HCT116 (cell line): ENCODE measurements around the gene CXCR4. TPM values are rescaled to one million over a fixed set of nuclear protein-coding genes. Genes with fewer than 3 reads are reported as not detected.

Source experiments
- ATAC-seq: fragments of 200-7000 bp; cut with Tn5 transposase; 2 replicates; pipeline ENCODE4 v1.9.1; 2020; ENCODE audit warnings: mild to moderate bottlenecking, moderate library complexity
- BruUV-seq: library from RNA; stranded (reverse); fragments of 400-500 nt; replicated peaks from 2 replicates; lab custom pipeline; 2021; lab: Mats Ljungman, UMichigan
- CTCF ChIA-PET: fragments of 300-600 bp; sonication (Branson Sonifier 250); formaldehyde crosslinking; loops from one replicate; lab custom pipeline; 2021; ENCODE audit warnings: antibody characterized with exemption; lab: Charles Lee
- POLR2A ChIA-PET: fragments of 300-600, 350-600 bp; sonication (Branson Sonifier 250); formaldehyde crosslinking; loops from one replicate; lab custom pipeline; 2021; ENCODE audit warnings: antibody characterized with exemption; lab: Charles Lee
- RAD21 ChIA-PET, 2 experiments: fragments of 300-600 bp; sonication (Branson Sonifier 250); formaldehyde crosslinking; loops; one replicate each; lab custom pipeline; 2023; ENCODE audit warnings: low total read pairs in 2 of 2; ENCODE audit not compliant: uncharacterized antibody in 2 of 2, unreplicated experiment in 2 of 2, low non-redundant PET in 1 of 2; lab: Charles Lee
- DNase-seq: peaks from one replicate; pipeline ENCODE4 v3.0.0-alpha.2; 2010; ENCODE audit warnings: low read depth, low spot score
- H2AFZ ChIP-seq: fragments of 200-600 bp; shearing (Covaris generic), sonication (generic); 2 replicates; pipeline ENCODE4 v1.6.1; 2017; ENCODE audit warnings: low read depth, mixed run types, mixed read lengths, antibody characterized with exemption, low read length; ENCODE audit not compliant: poor library complexity, severe bottlenecking
- H3K27ac ChIP-seq: 2 replicates; pipeline ENCODE4 v1.5.1; 2012; ENCODE audit warnings: low read depth, low read length
- H3K27me3 ChIP-seq: fragments of 200-600 bp; sonication (generic); 2 replicates; pipeline ENCODE4 v1.6.1; 2016; ENCODE audit warnings: mixed run types, low read length, mixed read lengths; ENCODE audit not compliant: insufficient read depth
- H3K36me3 ChIP-seq, 2 experiments: fragments of 200-500 bp in 1 of 2; fragments of 200-600 bp in 1 of 2; sonication (Bioruptor generic) in 1 of 2; sonication (generic) in 1 of 2; 2 replicates each; pipeline versions ENCODE4 v1.5.1 to v1.6.1; 2014 to 2016; ENCODE audit warnings: low read length in 2 of 2, inconsistent platforms in 1 of 2, mixed read lengths in 1 of 2, mixed run types in 1 of 2; ENCODE audit not compliant: insufficient read depth in 2 of 2, control insufficient read depth in 1 of 2
- H3K4me1 ChIP-seq, 2 experiments: fragments of 200-600 bp in 1 of 2; sonication (generic) in 1 of 2; 2 replicates each; pipeline versions ENCODE4 v1.5.1 to v1.6.1; 2012 to 2017; ENCODE audit warnings: low read length in 2 of 2, inconsistent platforms in 1 of 2, mild to moderate bottlenecking in 1 of 2, mixed read lengths in 1 of 2, mixed run types in 1 of 2, moderate library complexity in 1 of 2; ENCODE audit not compliant: insufficient read depth in 2 of 2, control insufficient read depth in 1 of 2
- H3K4me2 ChIP-seq: fragments of 200-600 bp; sonication (generic); 2 replicates; pipeline ENCODE4 v1.6.1; 2017; ENCODE audit warnings: mixed run types, low read length, mixed read lengths
- H3K4me3 ChIP-seq, 2 experiments: fragments of 200-600 bp in 1 of 2; sonication (generic) in 1 of 2; replicated peaks in 1 of 2; 2 replicates each; pipeline ENCODE4 v1.5.1; 2011 to 2016; ENCODE audit warnings: low read length in 2 of 2, control low read depth in 1 of 2, low read depth in 1 of 2, mild to moderate bottlenecking in 1 of 2, mixed read lengths in 1 of 2, mixed run types in 1 of 2
- H3K79me2 ChIP-seq: fragments of 200-600 bp; sonication (generic); 2 replicates; pipeline ENCODE4 v1.6.1; 2017; ENCODE audit warnings: mild to moderate bottlenecking, mixed run types, low read length, moderate library complexity, mixed read lengths; ENCODE audit not compliant: insufficient read depth
- H3K9ac ChIP-seq: fragments of 200-600 bp; sonication (generic); 2 replicates; pipeline ENCODE4 v1.6.1; 2016; ENCODE audit warnings: low read length, mixed read lengths
- H3K9me2 ChIP-seq: fragments of 200-600 bp; sonication (generic), shearing (Covaris generic); 2 replicates; pipeline ENCODE4 v1.6.1; 2017; ENCODE audit warnings: mixed run types, mild to moderate bottlenecking, moderate library complexity; ENCODE audit not compliant: insufficient read depth
- H3K9me3 ChIP-seq, 2 experiments: fragments of 200-500 bp in 1 of 2; fragments of 200-600 bp in 1 of 2; sonication (Bioruptor generic) in 1 of 2; sonication (generic) in 1 of 2; 2 replicates each; pipeline ENCODE4 v1.6.1; 2014 to 2017; ENCODE audit warnings: low read length in 2 of 2, mixed read lengths in 2 of 2, inconsistent platforms in 1 of 2, low read depth in 1 of 2, mild to moderate bottlenecking in 1 of 2, mixed run types in 1 of 2, moderate library complexity in 1 of 2; ENCODE audit not compliant: control insufficient read depth in 1 of 2, insufficient read depth in 1 of 2
- H4K20me1 ChIP-seq: fragments of 200-600 bp; sonication (generic), shearing (Covaris generic); 2 replicates; pipeline ENCODE4 v1.6.1; 2017; ENCODE audit warnings: mixed run types, mild to moderate bottlenecking, moderate library complexity; ENCODE audit not compliant: insufficient read depth
- ATF3 ChIP-seq: IDR thresholded peaks from 2 replicates; pipeline ENCODE4 v1.6.1; 2012
- CBX3 ChIP-seq: IDR thresholded peaks from 2 replicates; pipeline ENCODE4 v1.6.1; 2012; ENCODE audit warnings: low read depth
- EGR1 ChIP-seq: IDR thresholded peaks from 2 replicates; pipeline ENCODE4 v1.6.1; 2012; ENCODE audit warnings: low read depth
- EZH2 ChIP-seq: fragments of 200-600 bp; sonication (generic); IDR thresholded peaks from 2 replicates; pipeline ENCODE4 v1.6.1; 2017; ENCODE audit warnings: antibody characterized with exemption, mixed run types
- EZH2phosphoT487 ChIP-seq: fragments of 200-600 bp; IDR thresholded peaks from 2 replicates; pipeline ENCODE4 v1.6.1; 2018; ENCODE audit warnings: antibody characterized with exemption, borderline replicate concordance
- FOSL1 ChIP-seq: IDR thresholded peaks from 2 replicates; pipeline ENCODE4 v1.6.1; 2012; ENCODE audit warnings: low read depth
- JUND ChIP-seq: IDR thresholded peaks from 2 replicates; pipeline ENCODE4 v1.6.1; 2012
- POLR2A ChIP-seq: IDR thresholded peaks from 2 replicates; pipeline ENCODE4 v1.7.0; 2011; ENCODE audit warnings: borderline replicate concordance; ENCODE audit not compliant: insufficient read depth, insufficient read length; ENCODE audit errors: extremely low read depth
- POLR2AphosphoS5 ChIP-seq: IDR thresholded peaks from 2 replicates; pipeline ENCODE4 v1.6.1; 2011; ENCODE audit warnings: mild to moderate bottlenecking, low read depth, low read length, moderate library complexity
- RAD21 ChIP-seq: IDR thresholded peaks from 2 replicates; pipeline ENCODE4 v1.6.1; 2012; ENCODE audit warnings: low read depth, mild to moderate bottlenecking
- REST ChIP-seq: IDR thresholded peaks from 2 replicates; pipeline ENCODE4 v1.6.1; 2012; ENCODE audit warnings: low read depth
- SIN3A ChIP-seq: IDR thresholded peaks from 2 replicates; pipeline ENCODE4 v1.6.1; 2012; ENCODE audit warnings: low read depth
- SP1 ChIP-seq: IDR thresholded peaks from 2 replicates; pipeline ENCODE4 v1.6.1; 2012; ENCODE audit warnings: low read depth
- SRF ChIP-seq: IDR thresholded peaks from 2 replicates; pipeline ENCODE4 v1.6.1; 2012; ENCODE audit warnings: low read depth
- TCF7L2 ChIP-seq: IDR thresholded peaks from 2 replicates; pipeline ENCODE4 v1.7.0; 2011; ENCODE audit warnings: borderline replicate concordance, inconsistent platforms; ENCODE audit not compliant: insufficient read depth, insufficient read length; ENCODE audit errors: extremely low read depth
- YY1 ChIP-seq: IDR thresholded peaks from 2 replicates; pipeline ENCODE4 v1.6.1; 2011; ENCODE audit warnings: low read length, low read depth, moderate library complexity, mild to moderate bottlenecking; ENCODE audit not compliant: insufficient replicate concordance; ENCODE audit errors: extremely low read depth
- ZFX ChIP-seq: fragments of 450-650 bp; IDR thresholded peaks from 2 replicates; pipeline ENCODE4 v1.6.1; 2017
- ZNF274 ChIP-seq: fragments of 200-500 bp; sonication (Bioruptor generic); IDR thresholded peaks from 2 replicates; pipeline ENCODE4 v1.6.1; 2014; ENCODE audit warnings: mild to moderate bottlenecking, low read depth, low read length, inconsistent platforms
- intact Hi-C: fragments of 100-400 bp; cut with micrococcal nuclease; formaldehyde crosslinking; loops from 2 replicates; pipeline ENCODE4 v1.10.0; 2022
- total RNA-seq: library from RNA; stranded (reverse); gene quantifications from one replicate; pipeline ENCODE4 v1.2.1, GENCODE V29; 2021; ENCODE audit not compliant: unreplicated experiment

CXCR4 gene
- total RNA-seq, 1 experiment from 2014 or later, result 1.3 TPM

- no peaks in the 10 kb centered on the region for H4K20me1 ChIP-seq
- ChIA-PET POLR2A (no interaction called here), RAD21 (no interaction called here), CTCF (no interaction called here)
- no peak overlapping the region for H2AFZ ChIP-seq
- no peak overlapping the region for H3K4me3 ChIP-seq
- intact Hi-C loops, result no loop called here
- no peak for DNase-seq
- no peaks in the 10 kb centered on the region for H3K79me2 ChIP-seq
- no peaks in the 10 kb centered on the region for H3K27me3 ChIP-seq
- no TSS peak for BruUV-seq
- no peaks in the 10 kb centered on the region for H3K36me3 ChIP-seq
- no peak for TF ChIP-seq SIN3A
- H3K9ac ChIP-seq, result no peak overlapping the region
- no peak for ATAC-seq
- no peaks in the 10 kb centered on the region for H3K9me2 ChIP-seq
- no peaks in the 10 kb centered on the region; a peak in 1 of 4 replicates for H3K4me1 ChIP-seq
- no peak overlapping the region for H3K27ac ChIP-seq
- H3K4me2 ChIP-seq, result no peak overlapping the region
- no peaks in the 10 kb centered on the region for H3K9me3 ChIP-seq
These were observed 31.5 kb downstream of the CXCR4 start for GRCh38 chr2:136086253-136087016.

GRCh38 chr2:136085453-136086209, 32.3 kb downstream of the CXCR4 start:
- H3K9ac ChIP-seq, result no peak overlapping the region
- ChIA-PET RAD21 (no interaction called here), POLR2A (no interaction called here), CTCF (no interaction called here)
- H3K79me2 ChIP-seq, result no peaks in the 10 kb centered on the region
- intact Hi-C loops, result no loop called here
- no peak overlapping the region for H2AFZ ChIP-seq
- H3K4me3 ChIP-seq, result no peak overlapping the region
- H3K36me3 ChIP-seq, result no peaks in the 10 kb centered on the region
- H3K27ac ChIP-seq, result no peak overlapping the region
- H4K20me1 ChIP-seq, result no peaks in the 10 kb centered on the region
- no TSS peak for BruUV-seq
- H3K27me3 ChIP-seq, result no peaks in the 10 kb centered on the region
- no peaks in the 10 kb centered on the region for H3K9me2 ChIP-seq
- H3K9me3 ChIP-seq, result no peaks in the 10 kb centered on the region
- H3K4me1 ChIP-seq, result no peaks in the 10 kb centered on the region; a peak in 1 of 4 replicates
- no peak overlapping the region for H3K4me2 ChIP-seq
- no peak for DNase-seq
- ATAC-seq, result no peak
- TF ChIP-seq CBX3 (no peak), POLR2AphosphoS5 (no peak), EZH2phosphoT487 (no peak), SP1 (no peak), EGR1 (no peak), JUND (no peak), RAD21 (no peak), SRF (no peak), ATF3 (no peak), ZNF274 (no peak), POLR2A (no peak), YY1 (no peak), SIN3A (no peak), TCF7L2 (no peak), REST (no peak), FOSL1 (no peak), ZFX (no peak), EZH2 (no peak)
